SW 1271 (cell line): ENCODE measurements around the gene RAB11FIP4.
A peak's percentile ranks its signal among the peaks of the same experiment; 100 is the strongest.

Experiments
- DNase-seq, 2 experiments: peaks; one replicate each; lab custom pipeline; 2025; lab: John Stamatoyannopoulos, UW

RAB11FIP4 gene

GRCh38 chr17:31523862-31524730, 132.6 kb downstream of the RAB11FIP4 start:
- DNase-seq, result no peak

DNA sequence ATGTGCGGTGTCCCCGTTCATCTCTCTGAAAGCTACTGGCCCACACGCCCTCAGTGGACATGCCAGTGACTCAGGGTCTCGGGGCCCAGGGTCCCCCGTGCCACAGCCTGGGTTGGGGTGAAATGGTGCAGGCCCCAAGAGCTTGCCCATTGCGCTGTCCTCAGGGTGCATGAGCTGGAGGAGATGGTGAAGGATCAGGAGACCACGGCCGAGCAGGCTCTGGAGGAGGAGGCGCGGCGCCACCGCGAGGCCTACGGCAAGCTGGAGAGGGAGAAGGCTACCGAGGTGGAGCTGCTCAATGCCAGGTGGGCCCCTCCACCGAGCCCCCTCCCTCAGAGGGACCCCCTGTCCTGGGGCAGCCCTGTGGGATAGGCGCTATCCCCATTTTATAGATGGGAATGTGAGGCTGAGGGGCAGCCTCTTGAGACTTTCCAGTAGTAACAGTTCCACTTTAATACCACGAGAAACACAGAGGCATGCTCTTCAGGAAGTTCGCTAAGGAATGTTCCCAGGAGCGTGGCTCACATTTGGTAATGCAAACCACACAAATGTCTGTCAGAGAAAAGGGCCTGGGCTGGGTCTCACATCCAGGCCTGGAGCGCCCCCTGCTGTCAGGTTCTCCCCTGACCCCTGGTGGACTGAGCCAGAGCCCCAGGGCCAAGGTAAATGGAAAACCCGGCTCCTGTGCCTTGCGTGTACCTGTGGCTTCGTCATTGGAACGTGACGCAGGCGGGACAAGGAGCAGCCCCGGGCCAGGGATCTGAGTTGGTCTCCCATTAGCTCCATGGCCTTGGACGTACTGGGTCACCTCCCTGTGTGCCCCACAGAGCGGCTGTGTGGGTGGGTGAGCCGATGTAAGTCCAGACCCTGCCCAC, 133.7 kb downstream of the RAB11FIP4 start:
- peak; percentile 55 to 61 for DNase-seq

- DNase-seq, result peak in 1 of 2 experiments; percentile 21
These were observed 134.5 kb downstream of the RAB11FIP4 start for GRCh38 chr17:31525801-31526549.

GRCh38 chr17:31527606-31528005, 136.1 kb downstream of the RAB11FIP4 start:
- DNase-seq, result no peak

DNA sequence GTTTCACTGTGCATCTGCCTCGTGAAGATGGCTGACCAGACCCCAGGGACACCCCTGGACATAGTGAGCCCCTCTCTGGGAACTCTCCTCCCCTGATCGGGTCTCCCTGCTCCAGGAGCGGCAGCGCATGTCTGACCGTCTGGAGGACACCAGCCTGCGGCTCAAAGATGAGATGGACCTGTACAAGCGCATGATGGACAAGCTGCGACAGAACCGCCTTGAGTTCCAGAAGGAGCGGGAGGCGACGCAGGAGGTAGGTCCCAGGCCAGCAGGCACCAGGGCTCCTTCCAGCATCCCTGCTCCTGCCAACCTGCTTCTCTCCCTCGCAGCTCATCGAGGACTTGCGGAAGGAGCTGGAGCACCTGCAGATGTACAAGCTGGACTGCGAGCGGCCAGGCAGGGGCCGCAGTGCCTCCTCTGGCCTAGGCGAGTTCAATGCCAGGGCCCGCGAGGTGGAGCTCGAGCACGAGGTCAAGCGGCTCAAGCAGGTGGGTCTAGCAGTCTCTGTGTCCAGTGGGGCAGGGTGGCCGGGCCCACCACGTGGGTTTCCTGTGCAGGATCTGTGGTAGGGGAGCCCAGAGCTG, 136.9 kb downstream of the RAB11FIP4 start:
- no peak for DNase-seq

GRCh38 chr17:31529841-31530251, 138.4 kb downstream of the RAB11FIP4 start:
- no peak for DNase-seq

GRCh38 chr17:31530391-31530985, 139.0 kb downstream of the RAB11FIP4 start:
- no peak for DNase-seq

DNA sequence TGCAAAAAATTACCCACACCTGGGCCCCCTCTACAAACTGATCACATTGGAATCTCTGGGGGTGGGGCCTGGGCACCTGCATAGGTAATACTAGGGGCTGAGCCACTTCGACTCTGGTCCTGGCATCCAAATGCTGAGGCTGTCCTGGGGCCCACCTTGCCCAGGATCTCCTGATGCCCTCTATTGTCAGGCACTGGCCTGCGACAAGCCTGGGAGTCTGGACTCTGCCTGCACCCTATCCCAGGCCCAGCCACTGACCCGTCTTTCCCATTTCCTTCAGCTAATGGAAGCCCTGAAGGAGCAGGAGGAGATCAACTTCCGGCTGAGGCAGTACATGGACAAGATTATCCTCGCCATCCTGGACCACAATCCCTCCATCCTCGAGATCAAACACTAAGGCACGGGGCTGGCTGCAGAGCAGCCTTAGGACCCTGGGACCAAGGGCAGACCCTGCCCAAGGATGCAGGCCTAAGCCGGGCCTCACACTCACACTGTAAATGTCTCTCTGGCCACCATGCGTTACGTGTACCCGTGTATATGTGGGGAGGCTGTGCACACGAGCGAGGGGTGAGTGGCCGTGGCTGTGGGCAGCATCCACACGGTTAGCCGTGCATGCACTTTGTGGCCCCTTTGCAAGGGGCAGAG, 140.0 kb downstream of the RAB11FIP4 start:
- DNase-seq, result no peak

GRCh38 chr17:31532081-31532480, 140.6 kb downstream of the RAB11FIP4 start:
- DNase-seq, result no peak

GRCh38 chr17:31532526-31532925, 141.1 kb downstream of the RAB11FIP4 start:
- no peak for DNase-seq

GRCh38 chr17:31533546-31534155, 142.2 kb downstream of the RAB11FIP4 start:
- peak in 1 of 2 experiments; percentile 53 for DNase-seq

GRCh38 chr17:31534223-31534888, 142.9 kb downstream of the RAB11FIP4 start:
- DNase-seq, result no peak

DNA sequence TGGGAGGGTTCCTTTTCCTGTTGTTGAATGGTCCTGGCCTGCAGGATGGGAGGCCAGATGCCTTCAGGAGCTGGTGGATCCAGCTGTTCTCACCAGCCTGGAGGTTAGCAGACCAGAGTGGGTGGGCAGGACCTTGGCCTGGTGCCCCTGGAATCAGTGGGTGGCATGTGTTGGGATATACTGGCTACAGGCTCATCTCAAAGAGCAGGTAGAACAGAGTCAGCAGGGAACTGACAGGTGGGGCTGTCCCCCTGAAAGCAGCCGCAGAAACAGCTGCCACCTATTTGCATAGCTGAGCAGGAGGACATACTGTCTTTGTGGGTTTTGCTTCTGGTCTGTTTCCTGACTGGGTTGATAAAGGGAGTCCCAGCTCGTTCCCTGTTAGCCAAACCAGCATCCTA, 144.1 kb downstream of the RAB11FIP4 start:
- DNase-seq, result no peak

DNA sequence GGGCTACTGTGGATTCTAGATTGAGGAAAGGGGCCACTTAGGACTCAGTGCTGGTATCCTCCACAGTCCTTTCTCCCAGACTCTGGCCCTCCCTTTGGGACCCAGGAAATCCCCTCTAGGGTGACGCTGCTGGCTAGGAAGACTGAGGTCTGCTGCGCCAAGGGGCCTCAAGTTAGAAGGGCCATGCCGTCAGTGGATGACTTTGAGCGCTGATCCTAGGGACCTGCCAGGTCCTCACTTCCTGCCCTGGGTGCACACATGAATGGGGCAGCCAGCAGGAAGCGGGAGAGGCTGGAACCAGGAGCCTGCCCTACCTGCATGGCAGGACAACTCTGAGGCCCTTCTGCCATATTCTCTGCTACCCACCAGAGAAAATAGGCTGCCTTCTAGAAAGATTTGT, 145.0 kb downstream of the RAB11FIP4 start:
- no peak for DNase-seq

DNA sequence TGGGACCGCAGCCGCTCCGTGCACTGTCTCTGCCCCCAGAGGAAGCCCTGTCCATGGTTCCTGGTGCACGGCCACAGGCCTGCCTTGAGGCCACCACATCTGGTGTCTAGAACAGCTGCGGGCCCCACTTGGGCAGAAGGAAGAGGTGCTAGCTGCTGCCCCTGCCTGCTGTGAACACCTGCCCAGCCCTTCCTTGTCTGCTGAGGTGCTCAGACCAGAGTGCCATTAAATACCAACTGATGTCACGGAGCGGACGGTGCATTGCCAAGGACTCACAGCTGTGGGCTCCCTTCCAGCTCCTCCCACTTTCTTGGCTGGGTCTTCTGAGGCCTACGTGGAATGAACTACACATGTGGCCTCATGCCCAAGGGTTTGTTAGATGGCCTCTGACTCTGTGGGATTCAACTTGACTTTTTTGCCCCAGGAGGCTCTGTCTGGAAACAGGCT, 146.1 kb downstream of the RAB11FIP4 start:
- DNase-seq, result no peak

GRCh38 chr17:31538080-31538762, 146.7 kb downstream of the RAB11FIP4 start:
- DNase-seq, result no peak

- DNase-seq, result no peak
These were observed 149.3 kb downstream of the RAB11FIP4 start for GRCh38 chr17:31540602-31541307.

- no peak for DNase-seq
These were observed 150.1 kb downstream of the RAB11FIP4 start for GRCh38 chr17:31541559-31541958.
